HepG2 (cell line): Measurements from ENCODE around the gene INAFM1. TPM values are rescaled to one million over a fixed set of nuclear protein-coding genes. Genes with fewer than 3 reads are reported as not detected.

Source experiments
- ATAC-seq: fragments of 200-7000 bp; cut with Tn5 transposase; 3 replicates; pipeline ENCODE4 v1.9.1; 2020; ENCODE audit warnings: mild to moderate bottlenecking, moderate library complexity
- BruUV-seq: library from RNA; stranded (reverse); fragments of 400-500 nt; replicated peaks from 2 replicates; lab custom pipeline; 2021; lab: Mats Ljungman, UMichigan
- CTCF ChIA-PET: fragments of 300-600 bp; formaldehyde crosslinking; extraction: SDS; loops from one replicate; lab custom pipeline; 2021; ENCODE audit warnings: low total read pairs, inconsistent platforms, low intra/inter-chr PET ratio; lab: Yijun Ruan, JAX
- POLR2A ChIA-PET: fragments of 350-600 bp; sonication (Branson Sonifier 250); formaldehyde crosslinking; loops from one replicate; lab custom pipeline; 2020; ENCODE audit warnings: antibody characterized with exemption, inconsistent platforms; lab: Yijun Ruan, JAX
- DNase-seq: peaks from one replicate; pipeline ENCODE4 v3.0.0-alpha.2; 2015; ENCODE audit warnings: low spot score
- FAIRE-seq: peaks from 3 replicates; lab custom pipeline; 2011; peaks lifted over from hg19 to GRCh38; lab: Jason Lieb, UNC
- H2AFZ ChIP-seq: one replicate; pipeline ENCODE4 v1.6.1; 2011; ENCODE audit warnings: low read length, inconsistent platforms
- H3K27ac ChIP-seq: fragments of 300-600 bp; 3 replicates; pipeline ENCODE4 v1.8.0; 2011; ENCODE audit warnings: mixed run types, mild to moderate bottlenecking, mixed read lengths, low read length, inconsistent platforms; ENCODE audit not compliant: insufficient read depth; ENCODE audit errors: extremely low read length
- H3K27me3 ChIP-seq, 2 experiments: fragments of 200-600 bp in 1 of 2; 2 replicates in 1 of 2; 3 replicates in 1 of 2; pipeline versions ENCODE4 v1.6.0 to v1.8.0; 2011; ENCODE audit warnings: low read length in 2 of 2, mild to moderate bottlenecking in 2 of 2, moderate library complexity in 2 of 2, inconsistent platforms in 1 of 2; ENCODE audit not compliant: insufficient read depth in 2 of 2, control insufficient read depth in 1 of 2
- H3K36me3 ChIP-seq, 2 experiments: fragments of 200-600 bp in 1 of 2; replicated peaks in 1 of 2; 2 replicates in 1 of 2; 3 replicates in 1 of 2; pipeline versions ENCODE4 v1.5.1 to v1.8.0; 2011; ENCODE audit warnings: low read length in 2 of 2, inconsistent platforms in 1 of 2; ENCODE audit not compliant: insufficient read depth in 2 of 2, control insufficient read depth in 1 of 2
- H3K4me1 ChIP-seq: 2 replicates; pipeline ENCODE4 v1.5.1; 2012; ENCODE audit warnings: low read length, inconsistent platforms; ENCODE audit not compliant: insufficient read depth
- H3K4me2 ChIP-seq: 2 replicates; pipeline ENCODE4 v1.6.0; 2011; ENCODE audit warnings: low read depth, low read length, inconsistent platforms
- H3K4me3 ChIP-seq, 3 experiments: fragments of 200-600 bp in 1 of 3; sonication (generic), shearing (Covaris generic) in 1 of 3; replicated peaks in 1 of 3; 2 replicates each; pipeline ENCODE4 v1.5.1; 2011 to 2016; ENCODE audit warnings: low read length in 3 of 3, inconsistent platforms in 2 of 3, low read depth in 2 of 3, mild to moderate bottlenecking in 2 of 3, control low read depth in 1 of 3, mixed read lengths in 1 of 3; ENCODE audit not compliant: insufficient read depth in 1 of 3
- H3K79me2 ChIP-seq: one replicate; pipeline ENCODE4 v1.6.1; 2011; ENCODE audit warnings: low read length, inconsistent platforms; ENCODE audit not compliant: insufficient read depth
- H3K9ac ChIP-seq: 2 replicates; pipeline ENCODE4 v1.6.0; 2011; ENCODE audit warnings: mild to moderate bottlenecking, low read depth, low read length, inconsistent platforms; ENCODE audit not compliant: insufficient read depth
- H3K9me3 ChIP-seq: 2 replicates; pipeline ENCODE4 v1.5.1; 2012; ENCODE audit warnings: mild to moderate bottlenecking, low read length
- H4K20me1 ChIP-seq: 2 replicates; pipeline ENCODE4 v1.6.0; 2011; ENCODE audit warnings: inconsistent platforms, mild to moderate bottlenecking, low read length, moderate library complexity; ENCODE audit not compliant: insufficient read depth
- ARNTL ChIP-seq: sonication (generic); formaldehyde crosslinking; IDR thresholded peaks from 2 replicates; pipeline ENCODE4 v1.4.0; 2020; ENCODE audit warnings: mild to moderate bottlenecking, missing genetic modification reagents
- CEBPG ChIP-seq: IDR thresholded peaks from 2 replicates; pipeline ENCODE4 v1.6.1; 2016
- MZF1 ChIP-seq: sonication (generic); formaldehyde crosslinking; IDR thresholded peaks from 2 replicates; pipeline ENCODE4 v1.8.1; 2023; ENCODE audit warnings: mild to moderate bottlenecking, missing genetic modification reagents, borderline replicate concordance
- NFKB2 ChIP-seq: sonication (generic); formaldehyde crosslinking; IDR thresholded peaks from 2 replicates; pipeline ENCODE4 v1.4.0; 2020; ENCODE audit warnings: missing genetic modification reagents, borderline replicate concordance
- PLRG1 ChIP-seq: fragments of 450-650 bp; conservative IDR thresholded peaks from 2 replicates; pipeline ENCODE4 v1.6.1; 2016
- RCOR2 ChIP-seq: IDR thresholded peaks from 2 replicates; pipeline ENCODE4 v1.6.1; 2016; ENCODE audit warnings: missing biosample characterization, missing genetic modification reagents
- SKI ChIP-seq: fragments of 450-650 bp; IDR thresholded peaks from one replicate; pipeline ENCODE4 v1.6.1; 2018; ENCODE audit warnings: mild to moderate bottlenecking; ENCODE audit not compliant: partially characterized antibody
- TFAP4 ChIP-seq: sonication (generic); IDR thresholded peaks from 2 replicates; pipeline ENCODE4 v1.6.1; 2016; ENCODE audit warnings: low read depth, borderline replicate concordance
- YEATS2 ChIP-seq: sonication (generic); formaldehyde crosslinking; IDR thresholded peaks from 2 replicates; pipeline ENCODE4 v1.4.0; 2020; ENCODE audit warnings: missing genetic modification reagents, borderline replicate concordance
- ZNF224 ChIP-seq: sonication (generic); formaldehyde crosslinking; IDR thresholded peaks from 2 replicates; pipeline ENCODE4 v1.5.0; 2020; ENCODE audit warnings: mild to moderate bottlenecking, missing genetic modification reagents
- ZNF30 ChIP-seq: sonication (generic); formaldehyde crosslinking; IDR thresholded peaks from 2 replicates; pipeline ENCODE4 v1.5.0; 2020; ENCODE audit warnings: mild to moderate bottlenecking, missing genetic modification reagents
- ZNF329 ChIP-seq: sonication (generic); formaldehyde crosslinking; IDR thresholded peaks from 2 replicates; pipeline ENCODE4 v1.9.0; 2021; ENCODE audit warnings: low read depth, mild to moderate bottlenecking, missing genetic modification reagents
- ZNF33A ChIP-seq: sonication (generic); formaldehyde crosslinking; IDR thresholded peaks from 2 replicates; pipeline ENCODE4 v1.5.1; 2020; ENCODE audit warnings: missing genetic modification reagents, mild to moderate bottlenecking, moderate library complexity, borderline replicate concordance
- ZNF382 ChIP-seq: sonication (generic); formaldehyde crosslinking; IDR thresholded peaks from 2 replicates; pipeline ENCODE4 v1.5.0; 2020; ENCODE audit warnings: missing genetic modification reagents, mild to moderate bottlenecking, borderline replicate concordance
- ZNF609 ChIP-seq: sonication (generic); formaldehyde crosslinking; IDR thresholded peaks from 2 replicates; pipeline ENCODE4 v1.4.0; 2020; ENCODE audit warnings: mild to moderate bottlenecking, missing genetic modification reagents, borderline replicate concordance
- ZNF644 ChIP-seq: IDR thresholded peaks from 2 replicates; pipeline ENCODE4 v1.6.1; 2016; ENCODE audit warnings: low read depth
- ZNF652 ChIP-seq: IDR thresholded peaks from 2 replicates; pipeline ENCODE4 v1.6.1; 2016; ENCODE audit warnings: low read depth, borderline replicate concordance
- ZNF766 ChIP-seq: sonication (generic); formaldehyde crosslinking; IDR thresholded peaks from 2 replicates; pipeline ENCODE4 v1.5.0; 2020; ENCODE audit warnings: missing genetic modification reagents, borderline replicate concordance
- ZNF768 ChIP-seq: sonication (generic); formaldehyde crosslinking; IDR thresholded peaks from 2 replicates; pipeline ENCODE4 v1.4.0; 2020; ENCODE audit warnings: missing genetic modification reagents
- ZNF772 ChIP-seq: sonication (generic); formaldehyde crosslinking; IDR thresholded peaks from 2 replicates; pipeline ENCODE4 v1.5.0; 2020; ENCODE audit warnings: mild to moderate bottlenecking, missing genetic modification reagents
- WGBS: methylation state at CpG from one replicate; pipeline ENCODE4 v1.1.6; 2017; ENCODE audit warnings: low lambda C conversion rate; 5-methylcytosine and 5-hydroxymethylcytosine counted together
- in situ Hi-C: cut with HindIII; loops from 2 replicates; pipeline ENCODE4 v1.10.0; 2017; ENCODE audit warnings: low pct_unique_long_range_greater_than_20kb; ENCODE audit not compliant: extremely low pct_ligation_motif_present
- intact Hi-C: fragments of 100-400 bp; cut with micrococcal nuclease; formaldehyde crosslinking; loops from one replicate; pipeline ENCODE4 v1.10.0; 2022; ENCODE audit not compliant: unreplicated experiment
- polyA plus RNA-seq, 8 experiments: library from polyadenylated mRNA; depleted of rRNA in 3 of 8; stranded (reverse) in 7 of 8; unstranded in 1 of 8; fragments of >200 nt; fragmentation: Illumina TruSeq in 4 of 8; extraction: Trizol in 4 of 8; gene quantifications; 2 replicates each; pipeline versions ENCODE4 v1.2.1 to v1.2.3, GENCODE V29; 2011 to 2016; ENCODE audit warnings: low read depth in 4 of 8, missing spikeins in 1 of 8, mixed read lengths in 1 of 8; ENCODE audit not compliant: insufficient read depth in 1 of 8
- total RNA-seq, 5 experiments: library from RNA; depleted of rRNA; stranded (reverse); fragments of >200 nt; fragmentation: Illumina TruSeq; extraction: Trizol; gene quantifications; 2 replicates each; pipeline ENCODE4 v1.2.3, GENCODE V29; 2016; ENCODE audit warnings: low read depth in 1 of 5

Gene INAFM1
- total and polyA plus RNA-seq, 2 of the 13 experiments (the other 11 are each of a cell fraction or from before 2014, with no cell fraction given): 0.88 to 1.9 TPM

GRCh38 chr19:47315125-47315821 lies 40.6 kb downstream of the INAFM1 start:
- Histone ChIP-seq H3K36me3 (no peaks in the 10 kb centered on the region), H3K4me1 (peaks cover 70% of the 10 kb centered on the region), H3K79me2 (no peaks in the 10 kb centered on the region), H3K27ac (peak overlapping the region; percentile 77), H3K9ac (peak overlapping the region; percentile 26; the same call in 1 of the 2 replicates), H3K27me3 (no peaks in the 10 kb centered on the region), H3K9me3 (no peaks in the 10 kb centered on the region), H3K4me2 (peak overlapping the region; percentile 55), H2AFZ (no peak overlapping the region), H3K4me3 (peak overlapping the region in 1 of 3 experiments; percentile 8; a peak in 1 of 6 replicates), H4K20me1 (no peaks in the 10 kb centered on the region)
- FAIRE-seq: peak; percentile 72
- ChIA-PET CTCF (no interaction called here), POLR2A (interaction anchor here (0.9 to 1.6 kb wide), 5 partner anchors 15 to 71 kb away, joined by 3 to 12 read pairs (median 4); partner anchors contain the start of genes CCDC9 and DHX34)
- intact Hi-C loops (no loop called here), in situ Hi-C loops (no loop called here)
- peak; percentile 97 for DNase-seq
- BruUV-seq: no TSS peak
- peak; percentile 90 for ATAC-seq
- WGBS: 3% methylated on average over 7 of the region's 12 CpGs
- TF ChIP-seq RCOR2 (CRISPR knock-in tag) (peak; percentile 82), CEBPG (CRISPR knock-in tag) (peak; percentile 98), NFKB2 (CRISPR knock-in tag) (peak; percentile 33; the same call in 1 of the 2 replicates), ZNF224 (CRISPR knock-in tag) (peak; percentile 67; the same call in 1 of the 2 replicates), ZNF644 (CRISPR knock-in tag) (peak; percentile 78), YEATS2 (CRISPR knock-in tag) (peak; percentile 81; the same call in 1 of the 2 replicates), MZF1 (peak; percentile 100), PLRG1 (no peak), ZNF652 (CRISPR knock-in tag) (peak; percentile 100), ZNF609 (CRISPR knock-in tag) (peak; percentile 73), ZNF329 (CRISPR knock-in tag) (peak; percentile 53; the same call in 1 of the 2 replicates), ZNF33A (CRISPR knock-in tag) (no peak), ZNF30 (CRISPR knock-in tag) (no peak), ZNF382 (CRISPR knock-in tag) (no peak), ZNF766 (peak; percentile 59), TFAP4 (peak; percentile 98), ARNTL (CRISPR knock-in tag) (peak; percentile 49; the same call in 1 of the 2 replicates), ZNF772 (CRISPR knock-in tag) (peak; percentile 87), SKI (no peak), ZNF768 (peak; percentile 33; the same call in 1 of the 2 replicates)
